ENCODE measurements around the gene DUXA.

DNA sequence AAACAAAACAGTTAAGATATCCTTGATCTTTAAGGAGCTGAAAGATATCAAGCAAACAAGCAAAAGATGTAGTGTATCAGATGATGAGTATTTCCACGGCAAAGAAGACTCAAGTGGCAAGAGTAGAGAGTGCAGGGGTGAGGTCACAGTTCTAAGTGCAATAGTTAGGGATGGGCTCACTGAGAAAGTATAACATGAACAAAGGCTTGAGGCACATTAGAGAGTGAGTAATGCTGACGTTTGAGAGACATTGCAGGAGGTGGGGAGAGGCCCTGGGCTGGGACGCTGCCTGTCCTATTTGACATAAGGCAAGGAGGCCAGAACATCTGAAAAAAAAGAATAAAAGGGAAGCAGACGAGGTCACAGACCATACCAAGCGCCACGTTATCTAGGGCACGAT is 1.4 kb downstream of the DUXA start:
- TF ChIP-seq YY1 (IDR thresholded peaks at IDR 0.05; ENCODE audit: insufficient read depth, insufficient read length) (no peak), SUZ12 (IDR thresholded peaks at IDR 0.05; ENCODE audit: extremely low read depth, insufficient read depth, insufficient read length) (no peak)
